HS-5 (cell line): ENCODE data around the gene ZBTB8A.
A peak's percentile ranks its signal among the peaks of the same experiment; 100 is the strongest.
"Not testable (repeated sequence)": the region's sequence is repeated elsewhere in the genome, so short reads cannot be mapped to it uniquely, and the experiment has no call there.

Source experiments
- DNase-seq: peaks from one replicate; pipeline ENCODE4 v3.0.0-alpha.2; 2012; ENCODE audit warnings: low read depth

Gene ZBTB8A

GRCh38 chr1:32622205-32622604 is 83.0 kb downstream of the ZBTB8A start:
- DNase-seq: no peak

GRCh38 chr1:32622806-32623681 is 83.8 kb downstream of the ZBTB8A start:
- no peak for DNase-seq

DNA sequence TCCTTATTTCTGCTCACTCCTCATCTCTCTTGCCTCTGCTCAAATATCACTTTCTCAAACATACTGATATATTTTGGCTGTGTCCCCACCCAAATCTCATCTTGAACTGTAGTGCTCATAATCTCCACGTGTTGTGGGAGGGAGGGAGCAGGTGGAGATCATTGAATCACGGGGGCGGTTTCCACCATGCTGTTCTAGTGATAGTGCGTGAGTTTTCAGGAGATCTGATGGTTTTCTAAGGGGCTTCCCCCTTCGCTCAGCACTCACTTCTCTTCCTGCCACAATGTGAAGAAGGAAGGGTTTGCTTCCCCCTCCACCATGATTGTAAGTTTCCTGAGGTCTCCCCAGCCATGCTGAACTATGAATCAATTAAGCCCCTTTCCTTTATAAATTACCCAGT is 84.5 kb downstream of the ZBTB8A start:
- DNase-seq: no peak

DNA sequence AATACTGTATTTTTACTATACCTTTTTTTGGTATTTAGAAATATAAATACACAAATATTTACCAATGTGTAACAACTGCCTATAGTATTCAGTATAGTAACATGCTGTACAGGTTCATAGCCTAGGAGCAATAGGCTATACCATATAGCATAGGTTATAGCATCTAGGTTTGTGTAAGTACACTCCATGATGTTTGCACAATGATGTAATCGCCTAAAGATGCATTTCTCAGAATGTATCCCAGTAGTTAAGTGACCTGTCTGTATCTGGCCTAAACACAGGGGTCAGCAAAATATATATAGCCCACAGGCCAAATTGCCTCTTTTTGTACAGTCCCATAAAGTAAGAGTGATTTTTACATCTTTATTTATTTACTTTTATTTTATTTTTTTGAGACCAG is 86.9 kb downstream of the ZBTB8A start:
- no peak for DNase-seq

GRCh38 chr1:32627596-32628162 is 88.5 kb downstream of the ZBTB8A start:
- no peak for DNase-seq

- not testable (repeated sequence) for DNase-seq
Observed at GRCh38 chr1:32630173-32630572, 90.9 kb downstream of the ZBTB8A start.

- no peak for DNase-seq
Observed at GRCh38 chr1:32632829-32633228, 93.6 kb downstream of the ZBTB8A start.

DNA sequence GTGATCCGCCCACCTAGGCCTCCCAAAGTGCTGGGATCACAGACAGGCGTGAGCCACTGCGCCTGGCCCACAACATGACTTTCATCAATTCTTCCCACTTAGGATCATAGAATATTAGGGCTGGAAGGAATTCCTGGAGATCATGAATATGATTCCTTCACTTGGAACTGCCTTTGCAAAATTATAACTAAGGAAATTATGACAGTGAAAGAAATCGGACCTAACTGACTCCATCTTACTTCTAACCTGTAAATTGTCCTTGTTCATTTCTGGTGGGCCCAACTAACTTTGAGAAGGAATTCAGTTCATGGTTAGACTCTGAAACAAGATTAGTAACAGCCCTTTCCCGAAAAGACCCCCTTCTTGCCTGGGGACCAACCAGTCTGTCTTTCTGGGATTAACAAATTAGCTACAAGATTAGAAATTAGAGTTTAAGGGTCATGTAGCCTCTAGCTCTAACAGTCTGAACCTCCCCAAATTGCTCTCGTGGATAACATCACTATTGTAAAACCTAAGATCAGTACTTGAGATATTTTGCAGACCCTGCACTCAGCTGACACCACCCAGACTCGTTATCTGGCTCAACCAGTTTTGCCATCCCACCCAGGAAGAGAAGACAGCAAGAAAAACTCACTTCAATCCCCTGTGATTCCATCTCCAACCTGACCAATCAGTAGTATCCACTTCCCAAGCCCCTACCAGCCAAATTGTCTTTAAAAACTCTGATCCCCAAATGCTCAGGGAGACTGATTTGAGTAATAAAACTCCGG is 96.5 kb downstream of the ZBTB8A start:
- DNase-seq: no peak

- DNase-seq: no peak
Observed at GRCh38 chr1:32636914-32637645, 97.9 kb downstream of the ZBTB8A start.

GRCh38 chr1:32639489-32640075 is 100.4 kb downstream of the ZBTB8A start:
- DNase-seq: no peak

DNA sequence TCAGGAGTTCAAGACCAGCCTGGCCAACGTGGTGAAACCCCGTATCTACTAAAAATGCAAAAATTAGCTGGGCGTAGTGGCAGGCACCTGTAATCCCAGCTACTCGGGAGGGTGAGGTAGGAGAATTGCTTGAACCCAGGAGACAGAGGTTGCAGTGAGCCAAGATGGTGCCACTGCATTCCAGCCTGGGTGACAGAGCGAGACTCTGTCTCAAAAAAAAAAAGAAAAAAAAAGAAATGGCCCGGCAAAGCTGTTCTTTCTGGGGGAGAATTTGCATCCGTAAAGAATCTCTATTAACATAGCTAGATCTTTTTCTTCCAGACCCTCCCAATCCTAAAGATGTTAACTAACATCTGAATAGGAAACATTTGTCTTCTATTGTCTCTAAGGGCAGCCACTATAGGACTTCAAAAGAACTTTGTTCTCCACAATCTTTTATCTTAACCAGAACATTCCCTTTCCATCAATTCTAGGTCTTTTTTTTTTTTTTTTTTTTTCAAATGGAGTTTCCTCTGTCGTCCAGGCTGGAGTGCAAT is 103.1 kb downstream of the ZBTB8A start:
- not testable (repeated sequence) for DNase-seq

DNA sequence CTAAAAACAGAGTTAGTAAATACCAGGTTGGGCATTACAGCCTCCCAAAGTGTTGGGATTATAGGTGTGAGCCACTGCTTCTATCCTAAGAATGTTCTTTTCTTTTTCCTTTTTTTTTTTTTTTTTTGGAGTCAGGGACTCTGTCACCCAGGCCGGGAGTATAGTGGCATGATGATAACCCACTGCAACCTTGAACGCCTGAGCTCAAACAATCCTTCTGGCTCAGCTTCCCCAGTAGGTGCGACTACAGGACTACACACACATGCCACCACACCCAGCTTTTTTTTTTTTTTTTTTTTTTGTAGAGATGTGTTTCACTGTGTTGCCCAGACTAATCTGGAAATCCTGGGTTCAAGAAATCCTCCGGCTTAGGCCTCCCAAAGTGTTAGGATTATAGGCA is 105.2 kb downstream of the ZBTB8A start:
- DNase-seq: no peak

DNA sequence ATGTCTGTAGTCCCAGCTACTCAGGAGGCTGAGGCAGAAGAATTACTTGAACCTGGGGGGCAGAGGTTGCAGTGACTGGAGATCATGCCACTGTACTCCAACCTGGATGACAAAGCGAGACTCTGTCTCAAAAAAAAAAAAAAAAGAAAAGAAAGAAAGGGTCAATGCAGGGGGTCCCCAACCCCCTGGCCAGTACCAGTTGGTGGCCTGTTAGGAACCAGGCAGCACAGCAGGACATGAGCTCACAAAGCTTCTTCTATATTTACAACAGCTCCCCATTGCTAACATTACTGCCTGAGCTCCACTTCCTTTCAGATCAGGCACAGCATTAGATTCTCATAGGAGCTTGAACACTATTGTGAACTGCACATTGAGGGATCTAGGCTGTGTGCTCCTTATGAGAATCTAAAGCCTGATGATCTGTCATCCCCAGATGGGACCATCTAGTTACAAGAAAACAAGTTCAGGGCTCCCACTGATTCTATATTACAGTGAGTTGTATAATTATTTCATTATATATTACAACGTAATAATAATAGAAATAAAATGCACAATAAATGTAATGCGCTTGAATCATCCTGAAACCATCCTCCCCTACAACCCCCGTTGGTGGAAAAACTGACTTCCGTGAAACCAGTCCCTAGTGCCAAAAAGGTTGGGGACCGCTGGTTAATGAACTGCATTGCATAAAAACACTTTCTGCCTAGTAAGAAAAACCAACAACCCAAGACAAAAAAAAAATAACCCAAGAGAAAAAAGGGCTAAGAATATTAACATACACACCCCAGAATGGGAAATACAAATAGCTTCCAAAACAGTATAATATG is 108.3 kb downstream of the ZBTB8A start:
- no peak for DNase-seq

DNA sequence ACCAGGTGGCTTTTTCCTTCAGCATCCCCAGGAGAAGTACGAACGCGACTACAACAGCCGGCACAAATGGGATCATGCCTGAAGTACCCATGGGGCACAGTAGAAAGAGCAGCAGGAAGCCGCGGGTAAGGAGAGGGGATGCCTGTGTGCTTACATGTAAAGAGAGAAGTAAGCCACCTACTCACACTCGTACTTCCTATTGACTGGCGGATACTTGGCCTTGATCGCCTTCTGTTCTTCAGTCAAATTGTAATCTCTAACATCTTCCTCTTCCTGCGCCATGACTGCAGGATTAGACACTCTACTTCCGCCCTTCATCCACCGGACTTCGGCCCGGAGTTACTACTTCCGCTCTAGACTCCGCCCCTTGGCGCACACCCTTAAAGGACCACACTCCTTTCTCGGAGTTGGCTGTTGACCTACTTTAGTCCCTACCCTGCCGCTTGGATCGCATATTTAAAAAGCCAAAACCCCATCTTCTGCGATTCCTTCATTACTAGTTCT is 111.1 kb downstream of the ZBTB8A start, which contains the start of gene ZBTB8OS:
ZBTB8OS (minus strand) TSS at position 303 of the 504 bp plus-strand sequence; CDS start at position 282, 21 bp downstream.
- DNase-seq: peak; percentile 79

GRCh38 chr1:32650752-32651460 is 111.7 kb downstream of the ZBTB8A start, which contains the start of gene RBBP4:
TSS of gene RBBP4 (plus strand) at chr1:32651208. CDS start at chr1:32651307, 99 bp downstream.
- DNase-seq: peak; percentile 85

GRCh38 chr1:32651461-32652073 is 112.3 kb downstream of the ZBTB8A start:
- DNase-seq: no peak

GRCh38 chr1:32652244-32652962 is 113.2 kb downstream of the ZBTB8A start:
- DNase-seq: no peak
